Measurements from ENCODE around the gene STK32C. TPM values are rescaled to one million over a fixed set of nuclear protein-coding genes. Genes with fewer than 3 reads are reported as not detected.

The STK32C gene
- total RNA-seq, 2 donors from 2014 or later, result 7.2 to 21.5 TPM

DNA sequence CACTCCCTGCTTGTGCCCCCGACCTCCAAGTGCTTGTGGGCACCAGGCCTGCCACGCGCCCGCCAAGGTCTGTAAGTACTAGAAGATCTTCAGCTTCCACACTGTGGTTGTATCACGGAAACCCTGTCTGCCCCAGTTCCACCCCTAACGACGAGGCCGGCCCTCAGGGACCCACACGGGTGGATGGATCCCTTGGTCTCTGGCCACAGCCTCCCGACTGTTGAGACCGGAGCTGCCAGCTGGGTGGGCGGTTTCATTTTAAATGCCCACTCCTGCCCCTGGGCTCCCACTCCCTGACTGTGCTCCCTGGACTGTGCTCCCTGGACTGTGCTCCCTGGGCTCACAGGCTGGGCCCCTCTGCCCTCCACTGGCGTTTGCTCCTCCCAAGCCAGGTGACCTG lies 70.9 kb downstream of the STK32C start:
- no peak for DNase-seq (ENCODE audit: low spot score)
- Histone ChIP-seq H3K4me1 (replicated peaks) (no peaks in the 10 kb centered on the region), H3K9me3 (no peaks in the 10 kb centered on the region), H3K4me3 (no peak overlapping the region), H3K27me3 (replicated peaks; ENCODE audit: insufficient read depth) (no peaks in the 10 kb centered on the region), H3K27ac (no peak overlapping the region), H3K36me3 (no peaks in the 10 kb centered on the region)
- intact Hi-C loops (cut with DNase I), result no loop called here
- no peak for TF ChIP-seq POLR2AphosphoS5 (IDR thresholded peaks at IDR 0.05)
- TF ChIP-seq POLR2A (IDR thresholded peaks at IDR 0.05), result no peak
- TF ChIP-seq, protein P1, sequence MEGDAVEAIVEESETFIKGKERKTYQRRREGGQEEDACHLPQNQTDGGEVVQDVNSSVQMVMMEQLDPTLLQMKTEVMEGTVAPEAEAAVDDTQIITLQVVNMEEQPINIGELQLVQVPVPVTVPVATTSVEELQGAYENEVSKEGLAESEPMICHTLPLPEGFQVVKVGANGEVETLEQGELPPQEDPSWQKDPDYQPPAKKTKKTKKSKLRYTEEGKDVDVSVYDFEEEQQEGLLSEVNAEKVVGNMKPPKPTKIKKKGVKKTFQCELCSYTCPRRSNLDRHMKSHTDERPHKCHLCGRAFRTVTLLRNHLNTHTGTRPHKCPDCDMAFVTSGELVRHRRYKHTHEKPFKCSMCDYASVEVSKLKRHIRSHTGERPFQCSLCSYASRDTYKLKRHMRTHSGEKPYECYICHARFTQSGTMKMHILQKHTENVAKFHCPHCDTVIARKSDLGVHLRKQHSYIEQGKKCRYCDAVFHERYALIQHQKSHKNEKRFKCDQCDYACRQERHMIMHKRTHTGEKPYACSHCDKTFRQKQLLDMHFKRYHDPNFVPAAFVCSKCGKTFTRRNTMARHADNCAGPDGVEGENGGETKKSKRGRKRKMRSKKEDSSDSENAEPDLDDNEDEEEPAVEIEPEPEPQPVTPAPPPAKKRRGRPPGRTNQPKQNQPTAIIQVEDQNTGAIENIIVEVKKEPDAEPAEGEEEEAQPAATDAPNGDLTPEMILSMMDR (IDR thresholded peaks at IDR 0.05), result no peak
- 90% methylated on average over 12 of the region's 13 CpGs for WGBS

DNA sequence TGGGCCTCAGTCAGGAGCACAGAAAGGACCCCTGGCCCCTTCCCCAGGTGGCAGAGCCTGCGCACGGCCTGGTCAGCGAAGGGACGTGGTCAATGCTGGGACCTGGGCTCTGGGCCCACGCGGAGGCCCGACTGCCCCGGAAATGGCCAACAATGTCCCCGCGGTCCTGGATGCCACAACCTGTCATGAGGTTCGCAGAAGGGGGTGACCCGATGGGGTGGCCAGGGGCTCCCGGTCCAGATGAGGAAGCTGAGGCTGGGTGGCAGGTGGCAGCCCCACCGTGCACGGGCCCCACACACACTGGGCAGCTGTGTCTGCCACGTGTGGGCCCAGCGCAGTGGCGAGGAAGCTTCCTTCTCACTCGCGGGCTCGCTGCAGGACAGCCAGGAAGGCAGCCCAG lies 71.6 kb downstream of the STK32C start:
- TF ChIP-seq, protein P1 (IDR thresholded peaks at IDR 0.05), result no peak
- Histone ChIP-seq H3K27ac (no peak overlapping the region), H3K27me3 (replicated peaks; ENCODE audit: insufficient read depth) (no peaks in the 10 kb centered on the region), H3K9me3 (no peaks in the 10 kb centered on the region), H3K4me3 (no peak overlapping the region), H3K36me3 (no peaks in the 10 kb centered on the region), H3K4me1 (replicated peaks) (no peaks in the 10 kb centered on the region)
- intact Hi-C loops (cut with DNase I), result no loop called here
- DNase-seq (ENCODE audit: low spot score), result no peak
- WGBS, result 95% methylated on average over 21 of the region's 21 CpGs

DNA sequence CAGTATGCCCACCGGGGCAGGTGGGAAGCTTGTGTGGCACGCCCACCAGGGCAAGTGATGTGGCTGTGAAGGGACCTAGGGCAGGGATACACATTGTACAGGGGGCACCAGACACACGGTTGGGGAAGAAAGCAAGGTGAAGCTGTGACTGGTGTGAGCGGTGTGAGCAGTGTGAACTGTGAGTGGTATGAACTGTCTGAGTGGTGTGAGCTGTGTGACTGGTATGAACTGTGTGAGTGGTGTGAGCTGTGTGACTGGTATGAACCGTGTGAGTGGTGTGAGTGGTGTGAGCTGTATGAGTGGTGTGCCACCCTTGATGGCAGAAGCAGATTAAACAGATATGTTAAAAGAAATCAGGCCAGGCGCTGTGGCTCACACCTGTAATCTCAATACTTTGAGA lies 72.9 kb downstream of the STK32C start:
- Histone ChIP-seq H3K4me3 (no peak overlapping the region), H3K4me1 (replicated peaks) (no peaks in the 10 kb centered on the region), H3K9me3 (no peaks in the 10 kb centered on the region), H3K27ac (no peak overlapping the region), H3K36me3 (no peaks in the 10 kb centered on the region), H3K27me3 (replicated peaks; ENCODE audit: insufficient read depth) (no peaks in the 10 kb centered on the region)
- TF ChIP-seq, protein P1 (IDR thresholded peaks at IDR 0.05), result no peak
- no peak for TF ChIP-seq POLR2AphosphoS5 (IDR thresholded peaks at IDR 0.05)
- TF ChIP-seq POLR2A (IDR thresholded peaks at IDR 0.05), result no peak
- intact Hi-C loops (cut with DNase I), result no loop called here
- 93% methylated on average over 6 of the region's 6 CpGs for WGBS
- no peak for DNase-seq (ENCODE audit: low spot score)

DNA sequence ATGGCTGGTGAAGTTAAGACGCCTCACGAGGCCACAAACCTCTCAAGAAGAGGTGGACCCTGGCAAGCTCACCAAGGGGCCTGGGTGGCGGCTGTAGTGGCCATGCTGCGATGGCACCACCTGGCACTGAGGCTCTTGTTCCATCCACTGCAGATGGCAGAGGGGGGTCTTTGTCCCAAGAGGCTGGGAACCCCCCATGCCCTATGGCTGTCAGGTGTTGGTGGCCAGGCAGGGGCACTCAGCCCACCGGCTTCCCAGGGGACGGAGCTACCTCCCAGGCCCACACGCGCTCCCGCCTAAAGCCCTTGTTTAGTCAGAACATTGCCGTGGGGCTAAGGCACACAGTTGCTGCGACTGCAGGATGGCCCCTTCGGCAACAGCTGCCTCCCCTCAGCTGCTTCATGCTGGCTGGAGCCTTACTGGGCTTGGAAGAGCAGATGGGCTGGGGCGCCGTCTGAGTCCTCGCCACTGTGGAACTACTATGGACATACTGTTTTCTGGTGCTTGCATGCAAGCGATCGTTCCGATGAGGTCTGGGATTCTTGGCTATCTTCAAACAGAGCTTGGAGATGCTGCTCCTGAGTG lies 74.2 kb downstream of the STK32C start:
- Histone ChIP-seq H3K27me3 (replicated peaks; ENCODE audit: insufficient read depth) (no peaks in the 10 kb centered on the region), H3K9me3 (no peaks in the 10 kb centered on the region), H3K4me3 (no peak overlapping the region), H3K27ac (no peak overlapping the region), H3K4me1 (replicated peaks) (no peaks in the 10 kb centered on the region), H3K36me3 (no peaks in the 10 kb centered on the region)
- intact Hi-C loops (cut with DNase I), result no loop called here
- 77% methylated on average over 18 of the region's 18 CpGs for WGBS
- TF ChIP-seq POLR2A (IDR thresholded peaks at IDR 0.05) (no peak), POLR2AphosphoS5 (IDR thresholded peaks at IDR 0.05) (no peak)
- TF ChIP-seq, protein P1 (IDR thresholded peaks at IDR 0.05), result no peak
- no peak for DNase-seq (ENCODE audit: low spot score)

DNA sequence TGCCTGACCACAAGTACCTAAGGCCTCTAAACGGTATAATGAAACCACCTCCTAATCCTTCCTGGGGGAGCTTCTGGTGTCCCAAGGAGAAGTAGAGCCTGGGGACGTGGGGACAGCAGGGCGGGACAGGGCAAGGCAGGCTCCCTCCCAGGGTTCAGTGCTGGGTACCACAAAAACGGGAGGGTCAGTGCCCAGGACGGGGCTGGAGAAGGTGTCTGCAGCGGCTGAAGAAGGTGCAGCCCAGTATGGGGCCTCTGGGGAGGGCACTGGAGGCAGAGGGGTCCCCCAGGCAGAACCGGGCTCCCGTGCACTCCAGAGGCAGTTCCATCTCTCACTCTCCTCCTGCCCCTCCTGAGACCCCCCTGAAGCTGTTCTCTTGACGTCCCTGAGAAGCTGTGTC lies 74.8 kb downstream of the STK32C start:
- WGBS, result 83% methylated on average over 9 of the region's 9 CpGs
- Histone ChIP-seq H3K27ac (no peak overlapping the region), H3K36me3 (no peaks in the 10 kb centered on the region), H3K27me3 (replicated peaks; ENCODE audit: insufficient read depth) (no peaks in the 10 kb centered on the region), H3K9me3 (no peaks in the 10 kb centered on the region), H3K4me3 (no peak overlapping the region), H3K4me1 (replicated peaks) (no peaks in the 10 kb centered on the region)
- TF ChIP-seq, protein P1 (IDR thresholded peaks at IDR 0.05), result no peak
- no peak for TF ChIP-seq POLR2A (IDR thresholded peaks at IDR 0.05)
- no peak for TF ChIP-seq POLR2AphosphoS5 (IDR thresholded peaks at IDR 0.05)
- intact Hi-C loops (cut with DNase I), result no loop called here
- DNase-seq (ENCODE audit: low spot score), result no peak

Measured in prostate gland (tissue), 2 donors.